NCI-H748 (cell line): ENCODE measurements around the gene ENO2.

Experiments
- DNase-seq: peaks from one replicate; lab custom pipeline; 2025; ENCODE audit not compliant: unreplicated experiment; lab: John Stamatoyannopoulos, UW

Gene ENO2

GRCh38 chr12:6929466-6930452, 15.4 kb downstream of the ENO2 start:
- no peak for DNase-seq

- no peak for DNase-seq
Measured at GRCh38 chr12:6932766-6933165, 18.4 kb downstream of the ENO2 start.

- DNase-seq: no peak
Measured at GRCh38 chr12:6934110-6934509, 19.7 kb downstream of the ENO2 start.

GRCh38 chr12:6935371-6936193, 21.2 kb downstream of the ENO2 start:
- no peak for DNase-seq

GRCh38 chr12:6936194-6936635, 21.8 kb downstream of the ENO2 start:
- no peak for DNase-seq

GRCh38 chr12:6936636-6937480, 22.5 kb downstream of the ENO2 start:
- DNase-seq: peak; percentile 50

GRCh38 chr12:6937481-6938352, 23.3 kb downstream of the ENO2 start:
- peak; percentile 96 for DNase-seq

GRCh38 chr12:6938353-6939190, 24.2 kb downstream of the ENO2 start:
- DNase-seq: no peak

GRCh38 chr12:6939191-6939540, 24.8 kb downstream of the ENO2 start:
- no peak for DNase-seq

- DNase-seq: no peak
Measured at GRCh38 chr12:6941267-6941666, 26.9 kb downstream of the ENO2 start.

GRCh38 chr12:6941782-6942181, 27.4 kb downstream of the ENO2 start:
- DNase-seq: no peak

- DNase-seq: no peak
Measured at GRCh38 chr12:6942331-6942665, 27.9 kb downstream of the ENO2 start.

GRCh38 chr12:6943389-6943721, 29.0 kb downstream of the ENO2 start:
- peak; percentile 89 for DNase-seq

- DNase-seq: peak; percentile 95
Measured at GRCh38 chr12:6943722-6944380, 29.5 kb downstream of the ENO2 start, which contains the start of the genes C12orf57 and RNU7-1. TSS of gene C12orf57 (plus strand) at chr12:6944022. CDS start at chr12:6944122, 100 bp downstream. TSS of gene RNU7-1 (plus strand) at chr12:6943816.

GRCh38 chr12:6944381-6945186, 30.2 kb downstream of the ENO2 start:
- peak; percentile 91 for DNase-seq

GRCh38 chr12:6945613-6946012, 31.2 kb downstream of the ENO2 start:
- DNase-seq: no peak

GRCh38 chr12:6946033-6946919, 31.9 kb downstream of the ENO2 start:
- peak; percentile 94 for DNase-seq
